Activated T-cell treated with anti-CD3 and anti-CD28 coated beads, Interleukin-2, amount 50 U/mL, for 4 hours (primary cell): ENCODE results near the gene GPS1. TPM values are rescaled to one million over a fixed set of nuclear protein-coding genes. Genes with fewer than 3 reads are reported as not detected.

ENCODE experiments used
- ATAC-seq, 2 donors: fragments of 200-7000 bp; cut with Tn5 transposase; one replicate each; pipeline ENCODE4 v1.10.0; 2021
- DNase-seq: peaks from one replicate; pipeline ENCODE4 v3.0.0-alpha.2; 2020
- H3K27me3 Mint-ChIP-seq: one replicate; pipeline ENCODE4 v1.8.0; 2021; ENCODE audit warnings: low read depth, mixed read lengths
- H3K36me3 Mint-ChIP-seq: one replicate; pipeline ENCODE4 v1.8.0; 2022; ENCODE audit warnings: mixed read lengths; ENCODE audit not compliant: insufficient read depth
- H3K4me1 Mint-ChIP-seq: one replicate; pipeline ENCODE4 v1.8.0; 2021; ENCODE audit warnings: low read depth, mixed read lengths
- H3K4me3 Mint-ChIP-seq: one replicate; pipeline ENCODE4 v1.8.0; 2021; ENCODE audit warnings: mild to moderate bottlenecking, moderate library complexity, mixed read lengths
- H3K9me3 Mint-ChIP-seq: one replicate; pipeline ENCODE4 v1.8.0; 2021; ENCODE audit warnings: mixed read lengths
- total RNA-seq, 3 donors: library from RNA; stranded (reverse); gene quantifications; one replicate each; pipeline ENCODE4 v1.2.1, GENCODE V29; 2021

Gene GPS1
- total RNA-seq, 3 donors from 2014 or later, result 172 to 183 (median 177) TPM

DNA sequence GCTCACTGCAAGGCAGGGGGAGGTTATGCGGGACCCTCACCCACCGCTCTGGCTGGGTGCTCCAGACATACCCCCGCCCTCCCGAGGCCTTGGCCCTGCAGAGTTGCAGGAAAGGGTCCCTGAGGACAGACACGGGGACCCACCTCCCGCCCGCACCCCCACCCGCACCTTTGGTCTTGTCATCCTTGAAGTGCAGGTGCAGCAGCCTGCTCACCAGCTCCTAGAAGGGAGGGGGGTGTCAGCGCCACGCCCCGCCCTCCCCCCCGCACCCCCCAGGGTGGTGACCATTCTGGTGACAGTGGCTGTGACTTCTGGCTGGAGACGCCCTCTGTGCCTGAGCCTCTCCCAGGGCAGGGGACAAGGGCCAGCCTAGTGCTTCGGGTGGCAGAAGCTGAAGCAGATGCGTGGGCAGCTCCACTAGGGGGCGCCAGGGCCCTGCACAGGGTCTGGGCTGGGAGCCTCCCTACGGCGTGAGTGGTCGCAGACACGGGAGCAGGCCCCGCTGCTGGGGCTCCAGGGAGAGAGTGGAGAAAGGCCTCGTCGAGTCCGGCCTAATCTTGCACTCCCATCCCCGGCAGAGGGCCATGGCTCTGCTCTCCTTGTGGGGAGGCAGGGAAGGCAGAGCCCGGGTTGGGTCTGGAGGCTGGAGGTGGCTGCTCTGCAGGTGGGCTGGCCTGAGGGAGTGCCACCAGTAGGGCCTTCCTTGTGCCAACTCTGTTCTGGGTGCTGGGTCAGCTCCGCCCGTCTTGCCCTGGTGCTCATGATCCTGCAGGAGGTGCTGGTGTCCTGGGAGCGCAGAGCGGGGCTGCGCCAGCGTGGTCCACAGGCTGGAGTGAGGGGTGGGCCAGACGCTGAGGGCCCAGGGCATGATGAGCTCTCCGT is 31.8 kb upstream of the GPS1 start:
- Mint-ChIP-seq H3K4me3 (peak overlapping the region; percentile 38), H3K27me3 (no peaks in the 10 kb centered on the region), H3K36me3 (no peaks in the 10 kb centered on the region), H3K9me3 (no peaks in the 10 kb centered on the region), H3K4me1 (peaks cover 17% of the 10 kb centered on the region)
- peak; percentile 58 for DNase-seq
- no peak for ATAC-seq

DNA sequence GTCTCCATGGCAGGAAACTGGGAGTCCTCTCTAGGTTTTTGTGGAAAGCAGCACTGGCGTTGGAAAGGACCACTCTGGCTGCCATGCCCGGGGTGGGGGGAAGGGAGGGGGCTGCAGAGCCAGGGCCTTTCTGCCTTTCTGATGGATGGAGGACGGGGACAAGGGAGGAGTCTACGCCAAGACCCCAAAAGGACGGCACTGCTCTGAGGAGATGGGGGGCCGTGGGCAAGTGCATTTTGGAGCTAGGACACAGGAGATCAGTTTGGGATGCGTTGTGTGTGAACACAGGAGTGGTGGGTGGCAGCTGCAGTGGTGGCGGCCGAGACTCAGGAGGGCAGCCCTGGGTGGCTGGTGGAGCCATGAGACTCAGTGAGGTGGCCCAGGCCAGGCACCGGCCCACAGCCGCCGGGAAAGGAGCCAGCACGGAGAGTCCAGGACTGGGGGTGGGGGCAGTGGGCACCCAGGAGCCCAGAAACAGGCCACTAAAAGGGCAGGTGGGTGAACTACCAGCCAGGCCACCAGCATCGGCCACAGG is 31.1 kb upstream of the GPS1 start:
- no peak overlapping the region for H3K4me3 Mint-ChIP-seq

DNA sequence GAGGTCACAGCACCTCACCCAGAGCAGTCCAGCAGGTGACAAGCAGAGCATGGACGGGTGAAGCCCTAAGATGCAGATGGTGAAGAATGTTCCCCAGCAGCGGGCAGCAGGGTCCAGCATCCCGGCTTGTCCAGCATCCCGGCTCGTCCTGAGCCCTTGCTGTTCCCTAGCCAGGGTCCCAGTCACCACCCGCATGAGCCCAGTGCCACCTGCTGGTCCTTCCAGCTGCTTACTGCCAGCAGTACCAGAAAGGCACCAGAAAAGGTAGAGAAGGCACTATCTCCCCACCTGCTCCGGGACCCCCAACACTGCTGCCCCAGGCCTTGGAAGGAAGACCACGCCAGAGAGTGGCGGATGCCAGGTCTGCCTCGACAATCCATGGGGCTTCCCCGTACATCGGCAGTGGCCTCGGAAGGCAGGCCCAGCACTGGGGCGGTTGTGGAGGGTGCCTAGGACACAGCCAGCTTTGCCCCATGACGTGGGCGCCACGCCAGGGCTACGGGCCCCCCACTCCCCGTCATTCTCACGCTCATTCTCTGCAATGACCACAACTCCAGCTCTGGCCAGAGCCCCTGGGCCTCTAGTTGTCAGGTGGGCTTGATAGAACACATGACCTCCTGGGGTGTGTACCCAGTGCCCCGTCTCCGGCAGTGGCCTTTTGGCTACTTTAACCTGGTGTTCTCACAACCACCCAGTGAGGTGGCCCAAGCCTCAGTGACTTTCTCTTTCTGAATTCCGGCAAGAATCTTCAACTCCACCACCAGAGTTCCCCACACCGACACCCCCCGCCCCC is 30.4 kb upstream of the GPS1 start:
- peak overlapping the region; percentile 88 for H3K4me3 Mint-ChIP-seq
- ATAC-seq (no peak), DNase-seq (peak; percentile 56)
- no peaks in the 10 kb centered on the region for H3K27me3 Mint-ChIP-seq
- H3K36me3 Mint-ChIP-seq, result no peaks in the 10 kb centered on the region
- H3K4me1 Mint-ChIP-seq, result peaks cover 17% of the 10 kb centered on the region
- H3K9me3 Mint-ChIP-seq, result no peaks in the 10 kb centered on the region

More for the DNA sequence above, 31.1 kb upstream of the GPS1 start:
- no peak for ATAC-seq
- DNase-seq, result no peak
- no peaks in the 10 kb centered on the region for H3K36me3 Mint-ChIP-seq
- H3K9me3 Mint-ChIP-seq, result no peaks in the 10 kb centered on the region
- H3K27me3 Mint-ChIP-seq, result no peaks in the 10 kb centered on the region
- peaks cover 17% of the 10 kb centered on the region for H3K4me1 Mint-ChIP-seq

DNA sequence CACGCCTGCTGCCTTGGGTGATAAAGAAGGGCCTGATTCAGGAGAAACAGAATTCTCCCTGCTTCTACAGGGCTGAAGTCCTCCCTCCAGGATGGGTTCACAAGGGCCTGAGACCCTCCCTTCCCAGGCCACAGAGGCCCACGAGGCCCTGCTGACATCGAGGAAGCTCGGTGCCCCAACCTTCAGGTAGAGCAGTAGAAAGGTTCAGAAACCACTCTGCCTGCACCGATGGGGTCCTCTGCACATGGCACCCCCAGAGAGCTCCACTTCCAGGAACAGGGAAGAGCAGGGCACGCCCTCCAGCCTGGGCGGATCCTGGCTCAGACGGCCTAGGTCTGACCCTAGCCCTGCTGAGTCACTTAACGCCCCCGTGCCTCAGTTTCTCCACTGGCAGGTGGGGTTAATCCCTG is 29.8 kb upstream of the GPS1 start:
- no peak for DNase-seq
- ATAC-seq, result no peak
- H3K9me3 Mint-ChIP-seq, result no peaks in the 10 kb centered on the region
- peaks cover 17% of the 10 kb centered on the region for H3K4me1 Mint-ChIP-seq
- H3K36me3 Mint-ChIP-seq, result no peaks in the 10 kb centered on the region
- H3K27me3 Mint-ChIP-seq, result no peaks in the 10 kb centered on the region
- peak overlapping the region; percentile 88 for H3K4me3 Mint-ChIP-seq

DNA sequence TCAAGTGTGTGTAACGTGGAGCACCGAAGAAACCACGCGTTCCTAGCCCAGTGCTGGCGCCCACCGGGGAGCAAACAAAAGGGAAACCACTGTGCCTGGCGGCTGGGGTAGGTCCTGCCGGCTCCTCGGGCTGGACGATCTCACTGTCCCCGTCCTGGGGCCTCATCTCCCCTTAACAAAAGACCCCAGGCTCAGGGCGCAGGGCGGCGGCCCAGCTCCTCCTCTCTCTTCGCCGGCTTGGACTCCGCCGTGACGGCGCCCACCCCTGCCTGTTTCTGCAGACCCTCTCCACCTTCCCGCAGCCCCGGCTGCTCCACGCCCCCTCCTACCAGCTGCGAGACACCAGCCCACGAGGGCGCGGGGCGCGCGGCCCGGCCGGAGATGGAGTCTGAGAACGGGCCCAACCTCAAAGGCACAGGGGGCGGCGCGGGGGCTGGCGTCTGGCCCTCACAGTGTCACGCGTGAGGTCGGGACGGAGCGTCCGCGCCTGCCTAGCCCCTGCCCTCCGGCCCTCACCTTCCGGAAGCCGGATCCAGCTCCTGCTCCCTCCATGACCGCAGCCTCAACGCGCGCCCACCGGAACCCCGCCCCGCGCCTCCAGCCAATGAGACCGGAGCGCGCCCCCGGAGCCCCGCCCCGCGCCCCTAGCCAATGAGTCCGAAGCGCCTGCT is 29.3 kb upstream of the GPS1 start, which contains the start of gene CENPX:
Gene CENPX (minus strand): TSS at position 569 of the 671 bp plus-strand sequence. CDS start 17 bp downstream, at position 552.
- DNase-seq, result no peak
- peaks cover 20% of the 10 kb centered on the region for H3K4me1 Mint-ChIP-seq
- H3K36me3 Mint-ChIP-seq, result no peaks in the 10 kb centered on the region
- no peaks in the 10 kb centered on the region for H3K27me3 Mint-ChIP-seq
- H3K4me3 Mint-ChIP-seq, result peak within 1 kb of the TSS; percentile 88
- no peaks in the 10 kb centered on the region for H3K9me3 Mint-ChIP-seq
- ATAC-seq, result peak; percentile 3

DNA sequence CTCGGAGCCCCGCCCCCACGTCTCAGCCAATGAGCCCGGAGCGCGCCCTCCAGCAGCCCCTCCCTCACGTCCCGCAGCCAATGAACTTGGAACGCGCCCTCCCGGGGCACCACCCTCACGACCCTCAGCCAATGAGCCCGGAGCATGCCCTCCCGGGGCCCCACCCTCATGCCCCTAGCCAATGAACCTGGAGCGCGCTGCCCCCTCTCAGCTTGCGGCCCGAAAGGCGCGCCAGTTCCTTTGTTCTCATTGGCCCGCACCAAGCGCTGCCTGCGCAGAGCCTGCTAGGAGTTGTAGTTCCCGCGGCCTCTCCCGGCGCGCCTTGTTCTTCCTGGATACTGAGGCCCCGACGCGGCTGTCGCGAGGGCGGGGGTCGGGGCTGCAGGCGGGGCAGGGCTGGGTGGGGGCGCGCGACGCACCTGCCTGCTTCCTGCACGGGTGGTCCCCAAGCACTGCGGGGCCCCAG is 28.7 kb upstream of the GPS1 start, which contains the start of gene LRRC45:
Gene LRRC45 (plus strand): TSS at position 325 of the 466 bp plus-strand sequence. CDS start 339 bp downstream, outside the sequence.
- H3K4me3 Mint-ChIP-seq, result peak within 1 kb of the TSS; percentile 88
- ATAC-seq (peak; percentile 94 to 95), DNase-seq (peak; percentile 100)
- H3K9me3 Mint-ChIP-seq, result no peaks in the 10 kb centered on the region
- H3K27me3 Mint-ChIP-seq, result no peaks in the 10 kb centered on the region
- H3K36me3 Mint-ChIP-seq, result no peaks in the 10 kb centered on the region
- peaks cover 20% of the 10 kb centered on the region for H3K4me1 Mint-ChIP-seq

DNA sequence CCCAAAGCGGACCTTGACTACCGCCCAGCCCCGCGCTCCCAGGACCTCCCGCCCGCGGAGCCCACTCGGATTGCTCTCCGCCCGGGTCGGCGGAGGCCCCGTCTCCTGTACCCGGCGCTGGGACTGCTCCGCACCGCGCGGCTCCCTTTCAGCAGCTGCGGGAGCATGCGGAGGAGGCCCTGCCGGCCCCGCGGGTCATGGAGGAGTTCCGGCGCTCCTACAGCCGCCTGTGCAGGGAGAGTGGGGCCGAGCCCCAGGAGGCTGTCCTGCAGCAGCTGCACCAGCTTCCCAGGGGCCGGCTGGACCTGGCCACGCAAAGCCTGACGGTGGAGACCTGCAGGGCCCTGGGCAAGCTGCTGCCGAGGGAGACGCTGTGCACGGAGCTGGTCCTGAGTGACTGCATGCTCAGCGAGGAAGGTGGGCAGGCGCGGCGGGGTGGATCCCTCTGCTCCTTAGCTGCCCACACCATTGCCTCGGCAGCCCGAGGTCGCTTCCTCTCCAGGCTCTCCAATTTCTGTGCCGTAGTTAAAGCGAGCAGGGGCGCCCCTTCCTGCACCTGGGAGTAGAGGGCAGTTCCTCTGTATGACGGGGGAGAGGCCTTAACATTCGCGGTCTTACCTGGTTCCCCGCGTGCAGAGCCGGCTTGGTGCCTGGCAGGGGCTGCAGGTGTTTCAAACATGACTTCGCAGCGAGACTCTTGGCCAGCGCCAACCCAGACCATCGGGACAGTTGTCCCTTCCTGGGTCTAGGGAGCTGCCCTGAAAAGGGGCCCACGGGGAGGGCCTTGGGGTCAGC is 28.1 kb upstream of the GPS1 start:
- no peaks in the 10 kb centered on the region for H3K36me3 Mint-ChIP-seq
- no peaks in the 10 kb centered on the region for H3K9me3 Mint-ChIP-seq

DNA sequence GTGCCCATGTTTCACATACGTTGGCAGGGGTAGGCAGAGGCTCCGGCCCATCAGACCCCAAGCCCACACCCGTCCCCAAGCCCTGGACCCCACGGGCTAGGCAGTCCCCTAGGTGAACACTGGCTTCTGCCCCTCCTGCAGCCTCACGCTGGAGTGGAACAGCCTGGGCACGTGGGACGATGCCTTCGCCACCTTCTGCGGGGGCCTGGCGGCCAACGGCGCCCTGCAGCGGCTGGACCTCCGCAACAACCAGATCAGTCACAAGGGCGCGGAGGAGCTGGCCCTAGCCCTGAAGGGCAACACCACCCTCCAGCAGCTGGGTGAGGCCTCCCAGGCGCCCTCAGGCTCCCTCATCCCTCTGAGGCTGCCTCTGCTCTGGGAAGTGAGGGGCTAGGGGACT is 26.8 kb upstream of the GPS1 start:
- DNase-seq (no peak), ATAC-seq (no peak)
- H3K36me3 Mint-ChIP-seq, result no peaks in the 10 kb centered on the region
- no peak overlapping the region for H3K4me3 Mint-ChIP-seq
- H3K27me3 Mint-ChIP-seq, result no peaks in the 10 kb centered on the region
- H3K4me1 Mint-ChIP-seq, result peaks cover 26% of the 10 kb centered on the region
- no peaks in the 10 kb centered on the region for H3K9me3 Mint-ChIP-seq

More for the DNA sequence above, 28.1 kb upstream of the GPS1 start:
- H3K4me1 Mint-ChIP-seq, result peaks cover 20% of the 10 kb centered on the region
- peak overlapping the region; percentile 78 for H3K4me3 Mint-ChIP-seq
- DNase-seq, result no peak
- ATAC-seq, result peak; percentile 1
- no peaks in the 10 kb centered on the region for H3K27me3 Mint-ChIP-seq

DNA sequence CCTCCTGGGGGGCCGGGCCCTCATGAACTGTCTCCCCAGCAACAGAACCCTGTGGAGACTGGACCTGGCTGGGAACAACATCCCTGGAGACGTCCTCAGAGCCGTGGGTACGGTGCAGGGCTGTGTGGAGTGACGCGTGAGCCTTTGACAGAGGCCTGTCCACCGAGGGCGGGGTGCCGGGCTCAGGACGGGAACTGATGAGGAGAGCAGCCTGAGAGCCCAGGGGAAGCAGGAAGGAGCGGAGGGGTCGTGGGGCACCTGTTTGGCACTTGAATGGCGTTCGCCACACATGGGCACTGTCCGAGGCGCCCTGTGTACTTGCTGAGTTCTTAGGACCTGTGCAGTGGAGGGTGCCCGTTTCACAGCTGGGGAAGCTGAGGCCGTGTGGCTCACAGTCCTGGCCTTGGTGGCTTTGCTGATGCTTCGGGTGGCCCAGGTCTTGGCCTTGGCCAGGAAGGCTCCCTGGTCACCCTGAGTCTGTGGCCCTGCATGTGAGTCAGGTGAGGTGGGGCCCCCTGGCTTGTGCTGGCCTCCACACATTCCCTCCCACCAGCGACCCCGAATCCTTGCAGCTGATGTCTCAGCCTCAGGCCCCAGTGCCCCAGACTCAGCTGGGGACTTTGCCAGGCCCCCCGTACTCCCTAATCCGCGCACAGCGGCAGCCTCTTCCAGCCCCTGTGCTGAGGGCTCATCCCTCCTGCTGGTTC is 26.1 kb upstream of the GPS1 start:
- Mint-ChIP-seq H3K9me3 (no peaks in the 10 kb centered on the region), H3K36me3 (no peaks in the 10 kb centered on the region), H3K4me3 (no peak overlapping the region), H3K27me3 (no peaks in the 10 kb centered on the region), H3K4me1 (peaks cover 28% of the 10 kb centered on the region)
- no peak for DNase-seq
- ATAC-seq, result no peak

DNA sequence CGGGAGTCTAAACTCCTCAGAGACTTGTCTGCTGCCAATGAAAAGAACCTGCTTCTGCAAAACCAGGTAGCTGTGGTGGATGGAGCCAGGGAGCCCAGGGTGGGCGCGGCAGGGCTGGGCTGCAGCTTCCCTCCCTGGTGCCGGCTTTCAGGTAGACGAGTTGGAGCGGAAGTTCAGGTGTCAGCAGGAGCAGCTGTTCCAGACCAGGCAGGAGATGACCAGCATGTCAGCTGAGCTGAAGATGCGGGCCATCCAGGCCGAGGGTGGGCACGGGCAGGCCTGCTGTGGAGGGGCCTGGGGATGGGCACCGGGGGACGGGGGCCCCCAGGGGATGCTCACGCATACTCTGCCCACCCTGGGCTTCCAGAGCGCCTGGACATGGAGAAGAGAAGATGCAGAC is 23.5 kb upstream of the GPS1 start:
- no peaks in the 10 kb centered on the region for H3K27me3 Mint-ChIP-seq
- no peak overlapping the region for H3K4me3 Mint-ChIP-seq
- ATAC-seq (no peak), DNase-seq (no peak)
- peaks cover 20% of the 10 kb centered on the region for H3K4me1 Mint-ChIP-seq
- H3K36me3 Mint-ChIP-seq, result no peaks in the 10 kb centered on the region
- H3K9me3 Mint-ChIP-seq, result no peaks in the 10 kb centered on the region

DNA sequence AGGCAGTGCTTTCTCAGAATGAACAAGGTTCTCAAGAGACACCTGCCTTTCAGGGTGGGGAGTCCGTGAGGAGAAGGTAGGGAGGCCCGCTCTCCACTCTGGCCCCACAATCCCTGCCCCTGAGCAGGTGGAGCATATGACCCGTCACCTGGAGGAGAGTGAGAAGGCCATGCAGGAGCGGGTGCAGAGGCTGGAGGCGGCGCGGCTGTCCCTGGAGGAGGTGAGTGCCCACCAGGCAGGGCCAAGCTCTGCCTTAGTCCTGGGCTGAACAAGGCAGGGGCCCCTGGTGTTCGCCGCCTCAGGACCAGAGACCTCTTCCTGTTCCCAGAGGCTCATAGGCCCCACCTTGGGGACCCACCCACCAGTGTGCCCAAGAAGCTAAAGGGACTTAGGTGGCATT is 22.7 kb upstream of the GPS1 start:
- H3K4me3 Mint-ChIP-seq, result no peak overlapping the region

DNA sequence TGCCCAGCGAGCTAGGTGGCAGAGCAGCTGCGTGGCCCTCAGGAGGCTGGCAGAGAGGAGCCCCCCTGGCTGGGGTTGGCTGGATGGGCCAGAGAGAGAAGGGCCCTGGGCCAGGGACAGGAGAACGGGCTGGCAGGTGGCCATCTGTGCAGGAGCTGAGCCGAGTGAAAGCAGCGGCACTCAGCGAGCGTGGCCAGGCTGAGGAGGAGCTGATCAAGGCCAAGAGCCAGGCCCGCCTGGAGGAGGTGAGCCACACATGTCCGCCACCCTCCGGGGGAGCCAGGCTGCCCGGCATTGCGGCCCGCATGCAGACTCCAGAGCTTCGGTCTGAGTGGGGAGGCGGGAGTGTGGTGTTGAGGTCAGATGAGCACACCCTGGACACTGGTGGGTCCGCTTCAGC is 22.3 kb upstream of the GPS1 start:
- H3K36me3 Mint-ChIP-seq, result no peaks in the 10 kb centered on the region
- H3K4me1 Mint-ChIP-seq, result peaks cover 14% of the 10 kb centered on the region
- no peaks in the 10 kb centered on the region for H3K27me3 Mint-ChIP-seq
- ATAC-seq (no peak), DNase-seq (no peak)
- H3K9me3 Mint-ChIP-seq, result no peaks in the 10 kb centered on the region
- peak overlapping the region; percentile 64 for H3K4me3 Mint-ChIP-seq

More for the DNA sequence above, 22.7 kb upstream of the GPS1 start:
- Mint-ChIP-seq H3K36me3 (no peaks in the 10 kb centered on the region), H3K4me1 (peaks cover 17% of the 10 kb centered on the region), H3K9me3 (no peaks in the 10 kb centered on the region), H3K27me3 (no peaks in the 10 kb centered on the region)
- ATAC-seq (no peak), DNase-seq (no peak)
